ENCODE measurements around the gene DCTPP1.
"Not testable (repeated sequence)": the region's sequence is repeated elsewhere in the genome, so short reads cannot be mapped to it uniquely, and the experiment has no call there.

The DCTPP1 gene

GRCh38 chr16:30457256-30457655, 27.4 kb upstream of the DCTPP1 start:
- Histone ChIP-seq H3K27ac (ENCODE audit: extremely low read depth, low read depth, low read length) (no peak overlapping the region), H3K4me1 (ENCODE audit: control insufficient read depth, insufficient read depth, low read length) (no peaks in the 10 kb centered on the region), H3K36me3 (ENCODE audit: control insufficient read depth in 2 of 2, insufficient read depth in 1 of 2, low read length in 2 of 2) (no peaks in the 10 kb centered on the region), H3K4me3 (ENCODE audit: low read depth, low read length) (no peak overlapping the region), H3K9me3 (ENCODE audit: control insufficient read depth, insufficient read depth, low read depth, low read length) (no peaks in the 10 kb centered on the region)
- TF ChIP-seq ZNF777 (tag by site-specific recombination; IDR thresholded peaks at IDR 0.05; ENCODE audit: borderline replicate concordance) (no peak), ZNF658 (tag by site-specific recombination; IDR thresholded peaks at IDR 0.05) (no peak), ZNF394 (tag by site-specific recombination; IDR thresholded peaks at IDR 0.05; ENCODE audit: borderline replicate concordance) (peak; percentile 37; the same call in 1 of the 2 replicates)
- ChIA-PET POLR2A (no interaction called here), CTCF (interaction anchor here (1.4 to 6.6 kb wide), 3 partner anchors 8 to 158 kb away, joined by 4 to 39 read pairs (median 15); no protein-coding TSS in a partner anchor)

- H3K4me3 ChIP-seq (ENCODE audit: low read depth, low read length), result no peak overlapping the region
- H3K36me3 ChIP-seq (ENCODE audit: control insufficient read depth in 2 of 2, insufficient read depth in 1 of 2, low read length in 2 of 2), result no peaks in the 10 kb centered on the region
- no peaks in the 10 kb centered on the region for H3K9me3 ChIP-seq (ENCODE audit: control insufficient read depth, insufficient read depth, low read depth, low read length)
- POLR2A ChIA-PET, result no interaction called here
- H3K27ac ChIP-seq (ENCODE audit: extremely low read depth, low read depth, low read length), result no peak overlapping the region
- TF ChIP-seq ZNF544 (tag by site-specific recombination; IDR thresholded peaks at IDR 0.05) (no peak), ZSCAN4 (tag by site-specific recombination; IDR thresholded peaks at IDR 0.05) (no peak), ZIC2 (tag by site-specific recombination; IDR thresholded peaks at IDR 0.05) (no peak), SCRT1 (tag by site-specific recombination; IDR thresholded peaks at IDR 0.05; ENCODE audit: borderline replicate concordance) (peak; percentile 79), ZNF146 (tag by site-specific recombination; IDR thresholded peaks at IDR 0.05) (no peak), ZNF48 (tag by site-specific recombination; IDR thresholded peaks at IDR 0.05) (no peak), SCRT2 (tag by site-specific recombination; IDR thresholded peaks at IDR 0.05) (peak; percentile 93), ZBTB49 (tag by site-specific recombination; IDR thresholded peaks at IDR 0.05; ENCODE audit: low read depth) (no peak), ZNF645 (tag by site-specific recombination; IDR thresholded peaks at IDR 0.05) (no peak), ZNF202 (tag by site-specific recombination; IDR thresholded peaks at IDR 0.05; ENCODE audit: borderline replicate concordance) (no peak), KLF16 (tag by site-specific recombination; IDR thresholded peaks at IDR 0.05) (no peak), ZNF350 (tag by site-specific recombination; IDR thresholded peaks at IDR 0.05) (no peak), ZNF341 (tag by site-specific recombination; IDR thresholded peaks at IDR 0.05; ENCODE audit: low read depth) (no peak), ZBTB11 (tag by site-specific recombination; conservative IDR thresholded peaks at IDR 0.05; ENCODE audit: low read depth) (no peak), ZNF404 (tag by site-specific recombination; IDR thresholded peaks at IDR 0.05) (no peak), ZNF626 (tag by site-specific recombination; IDR thresholded peaks at IDR 0.05) (no peak), ZNF112 (tag by site-specific recombination; IDR thresholded peaks at IDR 0.05) (no peak), ZNF423 (tag by site-specific recombination; IDR thresholded peaks at IDR 0.05) (no peak)
- H3K4me1 ChIP-seq (ENCODE audit: control insufficient read depth, insufficient read depth, low read length), result no peaks in the 10 kb centered on the region
- CTCF ChIA-PET, result interaction anchor here (0.5 to 6.6 kb wide), 5 partner anchors 7 to 245 kb away, joined by 3 to 39 read pairs (median 4); no protein-coding TSS in a partner anchor
These were observed 26.5 kb upstream of the DCTPP1 start for GRCh38 chr16:30456302-30456701.

- POLR2A ChIA-PET; H3K4me1 ChIP-seq (ENCODE audit: control insufficient read depth, insufficient read depth, low read length); H3K4me3 ChIP-seq (ENCODE audit: low read depth, low read length); H3K9me3 ChIP-seq (ENCODE audit: control insufficient read depth, insufficient read depth, low read depth, low read length); H3K27ac ChIP-seq (ENCODE audit: extremely low read depth, low read depth, low read length); H3K36me3 ChIP-seq (ENCODE audit: control insufficient read depth in 2 of 2, insufficient read depth in 1 of 2, low read length in 2 of 2): not testable (repeated sequence)
- CTCF ChIA-PET, result interaction anchor here (0.7 to 1.0 kb wide), 2 partner anchors 23 to 38 kb away, joined by 3 read pairs; partner anchors contain the start of gene DCTPP1
These were observed 23.1 kb upstream of the DCTPP1 start for GRCh38 chr16:30452709-30453580.
